Type B pancreatic cell (in vitro differentiated cells): Measurements from ENCODE around the gene CSH2. TPM values are rescaled to one million over a fixed set of nuclear protein-coding genes. Genes with fewer than 3 reads are reported as not detected.
"Not testable (repeated sequence)": the region's sequence is repeated elsewhere in the genome, so short reads cannot be mapped to it uniquely, and the experiment has no call there.

Experiments
- DNase-seq: peaks from one replicate; pipeline ENCODE4 v3.0.0; 2021; ENCODE audit warnings: mixed read lengths; ENCODE audit not compliant: unreplicated experiment; ENCODE audit errors: extremely low spot score
- H3K27ac Mint-ChIP-seq: 2 replicates; pipeline ENCODE4 v1.8.0; 2021; ENCODE audit warnings: mild to moderate bottlenecking, mixed read lengths
- H3K27me3 Mint-ChIP-seq: 2 replicates; pipeline ENCODE4 v1.8.0; 2021; ENCODE audit warnings: mixed read lengths
- H3K36me3 Mint-ChIP-seq: 2 replicates; pipeline ENCODE4 v1.8.0; 2021; ENCODE audit warnings: mixed read lengths
- H3K4me1 Mint-ChIP-seq: one replicate; pipeline ENCODE4 v1.8.0; 2021; ENCODE audit warnings: mixed read lengths; ENCODE audit not compliant: unreplicated experiment
- H3K4me3 Mint-ChIP-seq: 2 replicates; pipeline ENCODE4 v1.8.0; 2021; ENCODE audit warnings: mild to moderate bottlenecking, mixed read lengths
- H3K9me3 Mint-ChIP-seq: 2 replicates; pipeline ENCODE4 v1.8.0; 2021; ENCODE audit warnings: mixed read lengths
- total RNA-seq: library from RNA; stranded (reverse); gene quantifications from 2 replicates; pipeline ENCODE4 v1.2.1, GENCODE V29; 2021; ENCODE audit warnings: low replicate concordance
- TF ChIP-seq, protein P1 (sequence below): fragments of 200-600 bp; sonication (generic); conservative IDR thresholded peaks from 2 replicates; pipeline ENCODE4 v1.5.0; 2021; ENCODE audit warnings: antibody characterized with exemption, mild to moderate bottlenecking

CSH2 gene
- total RNA-seq, 1 donor from 2014 or later: not detected

DNA sequence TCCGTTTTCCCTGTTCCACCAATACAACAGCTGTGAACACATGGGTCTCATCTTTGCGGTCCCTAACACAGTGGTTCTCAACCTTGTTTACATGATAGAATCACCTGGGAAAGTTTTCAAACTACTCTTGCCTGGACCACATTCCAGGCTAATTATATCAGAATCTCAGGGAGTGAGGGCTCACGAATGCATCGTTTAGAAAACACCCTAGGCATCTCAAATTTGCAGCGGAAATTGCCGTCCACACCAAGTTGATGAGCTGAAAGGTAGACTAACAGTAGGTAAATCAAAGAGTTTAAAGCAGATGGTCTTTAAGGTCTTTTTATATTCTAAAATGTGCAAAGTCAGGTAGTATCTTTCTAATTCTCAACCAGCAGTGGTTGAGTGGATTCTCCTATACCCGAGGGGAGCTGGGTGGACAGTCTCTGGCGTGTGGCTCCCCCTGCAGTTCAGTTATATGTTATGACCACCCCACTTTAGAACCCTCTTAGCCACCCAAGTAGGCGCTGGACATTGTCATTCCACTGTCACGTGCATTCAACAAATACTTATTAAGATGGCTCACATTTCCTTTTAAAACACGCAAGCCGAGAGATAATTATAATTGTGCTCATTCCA, 33.8 kb upstream of the CSH2 start:
- not testable (repeated sequence) for H3K4me1 Mint-ChIP-seq, H3K27ac Mint-ChIP-seq, DNase-seq, H3K4me3 Mint-ChIP-seq, H3K36me3 Mint-ChIP-seq, H3K9me3 Mint-ChIP-seq
- TF ChIP-seq, protein P1, sequence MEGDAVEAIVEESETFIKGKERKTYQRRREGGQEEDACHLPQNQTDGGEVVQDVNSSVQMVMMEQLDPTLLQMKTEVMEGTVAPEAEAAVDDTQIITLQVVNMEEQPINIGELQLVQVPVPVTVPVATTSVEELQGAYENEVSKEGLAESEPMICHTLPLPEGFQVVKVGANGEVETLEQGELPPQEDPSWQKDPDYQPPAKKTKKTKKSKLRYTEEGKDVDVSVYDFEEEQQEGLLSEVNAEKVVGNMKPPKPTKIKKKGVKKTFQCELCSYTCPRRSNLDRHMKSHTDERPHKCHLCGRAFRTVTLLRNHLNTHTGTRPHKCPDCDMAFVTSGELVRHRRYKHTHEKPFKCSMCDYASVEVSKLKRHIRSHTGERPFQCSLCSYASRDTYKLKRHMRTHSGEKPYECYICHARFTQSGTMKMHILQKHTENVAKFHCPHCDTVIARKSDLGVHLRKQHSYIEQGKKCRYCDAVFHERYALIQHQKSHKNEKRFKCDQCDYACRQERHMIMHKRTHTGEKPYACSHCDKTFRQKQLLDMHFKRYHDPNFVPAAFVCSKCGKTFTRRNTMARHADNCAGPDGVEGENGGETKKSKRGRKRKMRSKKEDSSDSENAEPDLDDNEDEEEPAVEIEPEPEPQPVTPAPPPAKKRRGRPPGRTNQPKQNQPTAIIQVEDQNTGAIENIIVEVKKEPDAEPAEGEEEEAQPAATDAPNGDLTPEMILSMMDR: peak; percentile 57
- peaks cover 38% of the 10 kb centered on the region for H3K27me3 Mint-ChIP-seq

DNA sequence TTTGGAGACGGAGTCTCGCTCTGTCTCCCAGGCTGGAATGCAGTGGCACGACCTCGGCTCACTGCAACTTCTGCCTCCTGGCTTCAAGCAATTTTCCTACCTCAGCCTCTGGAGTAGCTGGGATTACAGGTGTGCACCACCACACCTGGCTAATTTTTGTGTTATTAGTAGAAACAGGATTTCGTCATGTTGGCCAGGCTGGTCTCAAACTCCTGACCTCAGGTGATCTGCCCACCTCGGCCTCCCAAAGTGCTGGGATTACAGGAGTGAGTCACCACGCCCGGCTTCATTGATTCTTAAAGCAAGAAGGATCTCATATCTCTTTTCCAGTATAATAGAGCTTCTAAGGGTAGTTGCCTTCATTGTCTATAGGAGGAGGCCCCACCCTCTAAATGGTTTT, 31.3 kb upstream of the CSH2 start:
- H3K27me3 Mint-ChIP-seq: peaks cover 29% of the 10 kb centered on the region
- H3K9me3 Mint-ChIP-seq, H3K36me3 Mint-ChIP-seq, H3K27ac Mint-ChIP-seq, DNase-seq, H3K4me1 Mint-ChIP-seq, H3K4me3 Mint-ChIP-seq: not testable (repeated sequence)

DNA sequence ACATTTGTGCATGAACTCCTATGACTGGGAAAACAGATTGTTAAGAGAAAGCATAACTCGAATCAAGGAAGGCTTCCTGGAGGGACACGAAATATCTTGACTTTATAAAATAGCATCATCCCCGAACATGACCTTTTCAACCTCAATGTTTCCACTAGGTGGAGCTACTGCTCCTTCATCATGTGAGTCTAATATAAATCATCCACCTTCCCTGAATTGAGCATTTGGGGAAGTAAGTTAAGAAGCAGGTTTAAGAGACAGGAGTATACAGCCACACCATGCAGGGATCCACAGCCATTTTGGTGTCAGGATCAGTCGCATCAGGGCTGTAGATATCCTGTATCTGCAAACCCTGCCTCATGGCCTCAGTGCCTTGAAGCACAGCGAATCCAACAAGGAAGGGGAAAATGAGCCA, 30.3 kb upstream of the CSH2 start:
- H3K27ac Mint-ChIP-seq, H3K9me3 Mint-ChIP-seq, H3K4me3 Mint-ChIP-seq, H3K4me1 Mint-ChIP-seq, DNase-seq, H3K36me3 Mint-ChIP-seq: not testable (repeated sequence)
- H3K27me3 Mint-ChIP-seq: peaks cover 22% of the 10 kb centered on the region
- TF ChIP-seq, protein P1: peak; percentile 73

GRCh38 chr17:63901971-63902370, 28.5 kb upstream of the CSH2 start:
- not testable (repeated sequence) for H3K4me1 Mint-ChIP-seq, H3K4me3 Mint-ChIP-seq, H3K36me3 Mint-ChIP-seq, DNase-seq, H3K27me3 Mint-ChIP-seq, H3K9me3 Mint-ChIP-seq, H3K27ac Mint-ChIP-seq

DNA sequence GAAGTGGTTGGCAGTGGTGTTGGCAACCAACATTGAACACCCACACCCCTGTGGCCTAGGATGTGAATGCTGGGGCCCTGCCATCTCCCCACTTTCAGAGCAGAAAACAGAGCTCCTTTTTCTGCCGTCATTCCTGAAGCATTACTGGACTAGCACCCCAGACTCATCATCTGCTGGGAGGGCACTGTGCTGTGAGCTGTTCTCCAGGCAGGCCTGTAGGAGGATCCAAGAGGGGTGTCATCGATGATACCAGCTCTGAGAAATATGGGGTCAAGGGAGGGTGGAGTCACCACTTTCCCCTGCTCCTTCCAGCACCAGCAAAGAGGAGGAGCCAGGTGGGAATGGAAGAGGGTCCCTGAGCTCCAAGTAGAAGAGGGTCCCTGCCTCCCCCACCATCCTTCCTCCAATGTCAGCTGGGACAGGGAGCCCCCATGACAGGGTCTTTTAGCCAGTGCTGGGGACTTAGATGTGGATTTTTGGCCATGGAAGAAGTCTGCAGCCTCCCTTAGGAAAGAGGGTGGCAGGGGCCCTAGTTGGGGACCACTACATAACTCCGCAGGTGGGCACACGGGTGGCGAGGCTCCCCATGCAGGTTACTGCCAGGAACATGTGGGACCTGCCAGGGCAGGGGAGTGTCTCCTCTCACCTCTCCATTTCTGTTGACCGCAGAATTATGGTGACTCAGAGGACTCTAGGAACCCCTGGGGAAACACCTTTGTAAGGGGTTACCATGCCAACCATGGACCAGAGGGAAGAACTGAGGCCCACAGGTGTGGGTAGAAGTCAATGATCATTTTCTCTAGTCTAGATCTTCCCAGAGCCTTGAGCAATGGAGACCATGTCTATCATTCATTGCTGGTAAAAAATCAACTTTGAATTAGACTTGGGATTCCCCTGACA, 25.7 kb upstream of the CSH2 start:
- not testable (repeated sequence) for H3K36me3 Mint-ChIP-seq, H3K4me1 Mint-ChIP-seq, DNase-seq, H3K27ac Mint-ChIP-seq, H3K27me3 Mint-ChIP-seq, H3K4me3 Mint-ChIP-seq, H3K9me3 Mint-ChIP-seq

GRCh38 chr17:63896524-63897354, 23.3 kb upstream of the CSH2 start, which contains the start of gene CSH1:
Gene CSH1, minus strand, starts transcription at chr17:63896574. Its CDS starts 63 bp downstream, at chr17:63896511.
- not testable (repeated sequence) for H3K36me3 Mint-ChIP-seq, DNase-seq, H3K4me1 Mint-ChIP-seq, H3K27ac Mint-ChIP-seq, H3K9me3 Mint-ChIP-seq, H3K4me3 Mint-ChIP-seq
- H3K27me3 Mint-ChIP-seq: peaks cover 19% of the 10 kb centered on the region

DNA sequence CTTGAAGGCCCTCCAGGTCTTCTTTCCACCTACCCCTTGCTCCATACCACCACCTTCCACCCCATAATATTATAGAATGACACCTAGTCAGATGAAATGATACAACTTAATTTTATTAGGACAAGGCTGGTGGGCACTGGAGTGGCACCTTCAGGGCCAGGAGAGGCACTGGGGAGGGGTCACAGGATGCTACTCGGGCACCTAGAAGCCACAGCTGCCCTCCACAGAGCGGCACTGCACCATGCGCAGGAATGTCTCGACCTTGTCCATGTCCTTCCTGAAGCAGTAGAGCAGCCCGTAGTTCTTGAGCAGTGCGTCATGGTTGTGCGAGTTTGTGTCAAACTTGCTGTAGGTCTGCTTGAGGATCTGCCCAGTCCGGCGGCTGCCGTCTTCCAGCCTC, 21.3 kb upstream of the CSH2 start:
- not testable (repeated sequence) for H3K27ac Mint-ChIP-seq, H3K4me3 Mint-ChIP-seq

DNA sequence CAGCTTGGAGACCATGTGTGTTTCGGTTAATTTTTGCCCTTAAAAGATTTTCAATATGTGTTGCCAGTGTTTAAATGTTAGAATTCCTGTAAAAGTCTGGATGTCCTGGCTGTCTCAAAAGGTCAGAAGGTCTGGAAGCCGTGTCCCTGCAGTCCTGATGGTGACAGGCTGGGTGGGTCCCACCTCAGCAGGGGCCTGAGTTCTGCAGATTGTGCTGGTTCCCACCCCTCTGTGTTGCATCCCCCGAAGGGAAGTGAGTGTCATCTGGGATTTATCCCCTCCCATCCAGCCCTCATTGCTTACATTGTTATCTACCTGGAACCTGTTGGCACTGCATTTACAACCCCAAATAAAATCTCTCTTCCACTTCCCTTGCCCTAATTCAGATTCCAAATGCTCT, 20.5 kb upstream of the CSH2 start:
- peaks cover 21% of the 10 kb centered on the region for H3K27me3 Mint-ChIP-seq
- not testable (repeated sequence) for DNase-seq, H3K4me3 Mint-ChIP-seq, H3K9me3 Mint-ChIP-seq, H3K27ac Mint-ChIP-seq, H3K36me3 Mint-ChIP-seq, H3K4me1 Mint-ChIP-seq

More for the DNA sequence above, 21.3 kb upstream of the CSH2 start:
- H3K27me3 Mint-ChIP-seq: peaks cover 19% of the 10 kb centered on the region
- DNase-seq, H3K9me3 Mint-ChIP-seq, H3K36me3 Mint-ChIP-seq, H3K4me1 Mint-ChIP-seq: not testable (repeated sequence)
